Femur (tissue), 1 donor: ENCODE results near the gene TBC1D17.

Experiments
- DNase-seq: peaks from one replicate; pipeline ENCODE4 v3.0.0-alpha.2; 2017

Gene TBC1D17

GRCh38 chr19:49877020-49877878 lies at the start of gene TBC1D17, which contains the start of gene AKT1S1:
Gene TBC1D17, plus strand, starts transcription at chr19:49877702. Its CDS starts 22 bp downstream, at chr19:49877724.
Gene AKT1S1, minus strand, starts transcription at chr19:49877355. Its CDS starts 4,060 bp downstream, at chr19:49873295.
- DNase-seq, result peak; percentile 100

GRCh38 chr19:49829200-49829599 lies 48.3 kb upstream of the TBC1D17 start:
- DNase-seq, result no peak

- DNase-seq, result no peak
Measured at GRCh38 chr19:49829721-49830120, 47.8 kb upstream of the TBC1D17 start.

GRCh38 chr19:49830766-49831165 lies 46.7 kb upstream of the TBC1D17 start:
- no peak for DNase-seq

- DNase-seq, result no peak
Measured at GRCh38 chr19:49831592-49831991, 45.9 kb upstream of the TBC1D17 start.

- no peak for DNase-seq
Measured at GRCh38 chr19:49832556-49832955, 44.9 kb upstream of the TBC1D17 start.

- no peak for DNase-seq
Measured at GRCh38 chr19:49833599-49833998, 43.9 kb upstream of the TBC1D17 start.

- no peak for DNase-seq
Measured at GRCh38 chr19:49835562-49835961, 41.9 kb upstream of the TBC1D17 start.

- no peak for DNase-seq
Measured at GRCh38 chr19:49836176-49837008, 41.1 kb upstream of the TBC1D17 start.

- DNase-seq, result no peak
Measured at GRCh38 chr19:49837009-49837310, 40.5 kb upstream of the TBC1D17 start.

- DNase-seq, result no peak
Measured at GRCh38 chr19:49837425-49837824, 40.1 kb upstream of the TBC1D17 start.

- DNase-seq, result no peak
Measured at GRCh38 chr19:49838885-49839588, 38.5 kb upstream of the TBC1D17 start.

- no peak for DNase-seq
Measured at GRCh38 chr19:49839713-49840112, 37.8 kb upstream of the TBC1D17 start.

- no peak for DNase-seq
Measured at GRCh38 chr19:49840321-49840720, 37.2 kb upstream of the TBC1D17 start.

- no peak for DNase-seq
Measured at GRCh38 chr19:49840736-49841249, 36.7 kb upstream of the TBC1D17 start.

- DNase-seq, result no peak
Measured at GRCh38 chr19:49843265-49843664, 34.2 kb upstream of the TBC1D17 start.

GRCh38 chr19:49844138-49845095 lies 33.1 kb upstream of the TBC1D17 start:
- no peak for DNase-seq

- DNase-seq, result no peak
Measured at GRCh38 chr19:49845414-49845813, 32.1 kb upstream of the TBC1D17 start.

GRCh38 chr19:49846408-49846807 lies 31.1 kb upstream of the TBC1D17 start:
- no peak for DNase-seq

- no peak for DNase-seq
Measured at GRCh38 chr19:49847731-49848696, 29.5 kb upstream of the TBC1D17 start.

- no peak for DNase-seq
Measured at GRCh38 chr19:49848938-49849337, 28.6 kb upstream of the TBC1D17 start.
